HL-60/S4 (cell line): ENCODE data around the gene IQGAP1.
"Not testable (repeated sequence)": the region's sequence is repeated elsewhere in the genome, so short reads cannot be mapped to it uniquely, and the experiment has no call there.

Source experiments
- in situ Hi-C: fragments of 300-500 bp; cut with MboI; formaldehyde crosslinking; loops from 2 replicates; pipeline ENCODE4 v1.14.3; 2022; ENCODE audit warnings: low sequenced_read_pairs

The IQGAP1 gene

DNA sequence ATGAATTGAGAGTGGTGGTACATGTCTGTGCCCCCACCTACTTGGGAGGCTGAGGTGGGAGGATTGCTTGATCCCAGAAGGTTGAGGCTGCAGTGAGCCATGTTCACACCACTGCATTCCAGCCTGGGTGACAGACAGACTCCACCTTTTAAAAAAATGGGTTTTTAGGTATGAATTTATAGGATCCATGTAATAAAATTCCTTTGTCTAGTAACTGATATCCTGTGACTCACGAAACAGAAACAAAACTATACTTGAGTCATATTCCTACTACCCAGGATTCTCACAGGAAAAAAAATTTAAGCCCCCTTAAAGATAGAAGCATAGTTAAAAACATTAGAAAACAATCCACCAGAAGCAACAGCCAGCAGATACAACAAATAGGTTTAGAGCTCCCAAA lies 131.6 kb downstream of the IQGAP1 start:
- in situ Hi-C loops = no loop called here

DNA sequence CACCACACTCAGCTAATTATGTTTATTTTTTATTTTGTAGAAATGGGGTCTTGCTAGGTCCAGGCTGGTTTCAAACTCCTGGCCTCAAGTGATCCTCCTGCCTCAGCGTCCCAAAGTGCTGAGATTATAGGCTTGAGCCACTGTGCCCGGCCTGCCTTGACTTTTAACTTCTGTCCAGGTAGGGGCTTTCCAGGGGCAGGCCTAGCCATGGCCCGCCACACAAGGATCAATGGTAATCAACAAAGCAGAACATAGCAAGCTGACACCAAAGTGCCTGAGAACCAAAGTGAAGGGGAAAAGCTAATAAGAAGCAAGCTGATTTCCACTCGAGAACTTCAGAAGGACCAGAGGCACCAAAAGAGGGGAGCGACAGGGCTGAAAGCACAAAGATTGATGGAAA lies 132.3 kb downstream of the IQGAP1 start:
- in situ Hi-C loops = no loop called here

GRCh38 chr15:90523373-90523772 lies 135.3 kb downstream of the IQGAP1 start:
- in situ Hi-C loops = no loop called here

- in situ Hi-C loops = not testable (repeated sequence)
Observed at GRCh38 chr15:90524018-90524803, 136.2 kb downstream of the IQGAP1 start.

- in situ Hi-C loops = no loop called here
Observed at GRCh38 chr15:90529011-90529370, 140.9 kb downstream of the IQGAP1 start.

- in situ Hi-C loops = no loop called here
Observed at GRCh38 chr15:90529371-90530249, 141.6 kb downstream of the IQGAP1 start, which contains the start of gene CRTC3. TSS of gene CRTC3 (plus strand) at chr15:90529923. CDS start at chr15:90530072, 149 bp downstream.

DNA sequence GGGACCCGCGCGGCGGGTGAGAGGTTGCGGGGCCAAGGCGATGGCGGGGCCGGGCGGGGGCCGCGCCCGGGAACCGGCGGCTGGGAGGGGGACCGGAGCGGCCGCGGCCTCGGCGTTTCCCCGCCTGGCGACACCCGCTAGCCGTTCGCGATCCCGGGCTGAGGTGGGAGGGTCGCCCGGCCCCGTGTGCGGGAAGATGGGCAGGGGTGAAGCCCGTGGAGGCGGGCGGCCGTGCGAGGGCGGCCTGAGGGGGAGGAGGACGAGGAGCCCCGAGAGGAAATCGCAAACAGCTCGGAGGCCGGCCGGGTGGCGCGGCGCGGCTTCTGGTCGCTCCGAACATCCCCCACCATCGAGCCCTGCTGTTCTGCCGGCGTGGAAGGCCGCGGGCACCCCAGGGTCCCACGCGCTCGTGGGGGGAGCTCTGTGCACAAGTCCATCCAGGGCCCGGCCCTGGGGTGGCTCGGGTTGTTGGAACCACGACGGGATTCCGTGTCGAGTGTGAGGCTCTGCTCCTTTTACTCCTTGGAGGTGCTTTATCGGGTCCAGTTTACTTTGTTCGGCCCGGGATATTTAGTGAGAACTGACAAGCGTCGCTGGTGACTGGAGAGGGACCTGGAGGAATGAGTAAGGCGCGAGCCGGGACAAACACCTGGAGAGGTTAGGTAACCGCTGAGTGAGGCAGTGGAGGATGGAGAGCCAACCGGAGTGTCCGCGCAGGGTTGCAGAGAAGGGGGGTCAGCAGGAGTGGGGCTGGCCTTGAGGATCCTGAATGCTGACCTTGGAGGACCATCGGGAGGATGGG lies 142.4 kb downstream of the IQGAP1 start:
- in situ Hi-C loops = no loop called here

DNA sequence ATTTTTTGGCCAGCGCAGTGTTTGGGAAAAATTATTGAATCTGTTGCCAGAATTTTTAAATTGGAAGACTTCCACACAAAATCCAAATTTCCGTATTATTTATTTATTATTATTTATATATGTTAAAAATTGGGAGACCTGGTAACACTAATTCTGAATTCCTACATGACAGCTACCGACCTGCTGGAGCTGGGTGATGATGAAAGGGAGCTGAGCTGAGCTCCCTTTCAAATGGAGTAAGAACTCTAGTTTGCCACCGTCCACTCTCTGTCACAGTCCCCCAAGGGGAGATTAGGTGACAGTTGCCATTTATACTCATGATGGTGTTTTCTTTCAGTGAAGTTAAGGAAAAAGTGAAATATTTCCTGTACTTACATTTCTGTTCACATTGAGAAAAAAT lies 143.1 kb downstream of the IQGAP1 start:
- in situ Hi-C loops = no loop called here

DNA sequence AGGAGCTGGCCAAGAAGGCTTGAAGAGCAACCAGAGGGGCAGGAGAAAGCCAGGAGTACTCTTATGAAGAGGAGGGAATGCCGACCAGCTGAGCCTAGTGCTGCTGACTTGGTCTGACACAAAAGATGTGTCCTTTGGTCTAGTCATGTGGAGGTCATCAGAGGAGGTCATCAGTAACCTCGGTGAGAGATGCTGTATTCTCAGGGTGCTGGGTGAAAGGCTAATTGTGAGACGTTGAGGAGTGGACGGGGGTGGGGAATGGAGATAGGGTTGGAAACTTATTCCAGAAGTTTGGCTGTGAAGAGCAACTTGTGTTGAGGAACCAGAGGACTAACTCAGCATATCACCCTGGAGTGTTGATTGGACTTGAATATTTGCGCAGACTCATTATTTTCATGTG lies 147.2 kb downstream of the IQGAP1 start:
- in situ Hi-C loops = no loop called here

DNA sequence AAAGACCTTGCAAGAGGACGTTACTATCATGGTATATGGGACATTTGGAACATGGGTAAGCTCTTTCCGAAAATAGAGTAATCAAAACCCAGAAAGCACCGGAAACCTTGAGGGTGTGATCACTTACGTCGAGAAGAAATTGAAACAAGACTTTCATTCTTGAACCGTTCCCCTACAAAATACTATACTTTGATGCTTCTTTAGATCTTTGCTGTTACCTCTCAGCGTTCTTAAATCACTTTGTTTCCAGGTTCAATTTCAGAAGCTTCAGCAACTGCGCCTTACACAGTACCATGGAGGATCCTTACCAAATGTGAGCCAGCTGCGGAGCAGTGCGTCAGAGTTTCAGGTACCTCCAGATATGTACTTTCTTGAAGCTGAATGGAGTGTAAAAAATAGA lies 151.7 kb downstream of the IQGAP1 start:
- in situ Hi-C loops = no loop called here

- in situ Hi-C loops = no loop called here
Observed at GRCh38 chr15:90540768-90541167, 152.7 kb downstream of the IQGAP1 start.

DNA sequence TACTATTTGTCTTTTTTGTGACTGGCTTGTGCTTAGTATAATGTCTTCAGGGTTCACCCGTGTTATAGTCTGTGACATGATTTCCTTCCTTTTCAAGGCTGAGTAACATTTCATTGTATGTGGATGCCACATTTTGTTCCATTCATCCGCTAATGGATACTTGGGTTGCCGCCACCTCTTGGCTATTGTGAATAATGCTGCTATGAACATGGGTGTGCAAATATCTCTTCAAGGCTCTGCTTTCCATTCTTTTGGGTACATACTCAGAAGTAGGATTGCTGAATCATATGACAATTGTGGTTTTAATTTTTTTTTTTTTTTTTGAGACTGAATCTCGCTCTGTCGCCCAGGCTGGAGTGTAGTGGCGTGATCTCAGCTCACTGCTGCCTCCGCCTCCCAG lies 157.1 kb downstream of the IQGAP1 start:
- in situ Hi-C loops = no loop called here

DNA sequence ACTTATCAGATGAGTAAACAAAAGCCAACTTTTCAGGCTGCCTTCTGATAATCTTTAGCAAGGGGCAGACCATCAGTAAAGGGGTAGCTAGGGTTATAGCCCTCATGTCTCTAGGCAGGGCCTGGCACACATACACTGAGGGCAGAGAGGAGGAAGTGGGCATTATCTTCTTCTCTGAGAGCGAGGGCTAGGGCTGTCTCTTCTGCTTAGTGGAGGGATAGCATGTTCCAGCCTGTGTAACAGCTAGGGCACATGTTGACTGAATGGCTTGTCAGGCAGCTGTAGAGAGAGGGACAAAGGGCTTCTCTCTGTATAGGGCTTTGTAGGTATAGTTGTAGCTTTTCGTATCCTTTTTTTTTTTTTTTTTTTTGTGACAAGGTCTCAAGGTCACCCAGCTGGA lies 159.5 kb downstream of the IQGAP1 start:
- in situ Hi-C loops = no loop called here

GRCh38 chr15:90550919-90551318 lies 162.9 kb downstream of the IQGAP1 start:
- in situ Hi-C loops = no loop called here
